Fibroblast of lung (primary cell): ENCODE data around the gene SDK1. TPM values are rescaled to one million over a fixed set of nuclear protein-coding genes. Genes with fewer than 3 reads are reported as not detected.
"Not testable (repeated sequence)": the region's sequence is repeated elsewhere in the genome, so short reads cannot be mapped to it uniquely, and the experiment has no call there.

Source experiments
- DNase-seq, 2 donors: peaks; one replicate each; pipeline versions ENCODE4 v3.0.0 to v3.0.0-alpha.2; 2010; ENCODE audit warnings: low read depth in 2 of 2
- H2AFZ ChIP-seq: 2 replicates; pipeline ENCODE4 v1.5.1; 2012; ENCODE audit warnings: low read length, control low read depth, inconsistent platforms
- H3K27ac ChIP-seq: 2 replicates; pipeline ENCODE4 v1.5.1; 2011; ENCODE audit warnings: low read length, control low read depth; ENCODE audit not compliant: insufficient read depth
- H3K27me3 ChIP-seq: 2 replicates; pipeline ENCODE4 v1.5.1; 2011; ENCODE audit warnings: mild to moderate bottlenecking, low read length; ENCODE audit not compliant: control insufficient read depth, insufficient read depth
- H3K36me3 ChIP-seq: 2 replicates; pipeline ENCODE4 v1.5.1; 2011; ENCODE audit warnings: low read length; ENCODE audit not compliant: control insufficient read depth, insufficient read depth
- H3K4me1 ChIP-seq: 2 replicates; pipeline ENCODE4 v1.5.1; 2011; ENCODE audit warnings: low read length; ENCODE audit not compliant: control insufficient read depth, insufficient read depth; ENCODE audit errors: extremely low read depth
- H3K4me2 ChIP-seq: 2 replicates; pipeline ENCODE4 v1.5.1; 2011; ENCODE audit warnings: low read length, control low read depth; ENCODE audit not compliant: insufficient read depth; ENCODE audit errors: extremely low read depth
- H3K4me3 ChIP-seq, 4 experiments: fragments of 200-600 bp in 1 of 4; sonication (generic) in 1 of 4; replicated peaks in 1 of 4; 2 replicates each; pipeline ENCODE4 v1.5.1; 2011 to 2016; ENCODE audit warnings: low read length in 4 of 4, low read depth in 3 of 4, mild to moderate bottlenecking in 3 of 4, control low read depth in 2 of 4, inconsistent platforms in 1 of 4, mixed read lengths in 1 of 4; ENCODE audit not compliant: insufficient read depth in 1 of 4; ENCODE audit errors: control extremely low read depth in 1 of 4
- H3K79me2 ChIP-seq: 2 replicates; pipeline ENCODE4 v1.5.1; 2012; ENCODE audit warnings: mild to moderate bottlenecking, low read length, inconsistent platforms; ENCODE audit not compliant: control insufficient read depth, insufficient read depth
- H3K9ac ChIP-seq: 2 replicates; pipeline ENCODE4 v1.5.1; 2011; ENCODE audit warnings: mild to moderate bottlenecking, low read length, control low read depth; ENCODE audit not compliant: insufficient read depth
- H3K9me3 ChIP-seq: 2 replicates; pipeline ENCODE4 v1.5.1; 2012; ENCODE audit warnings: low read depth, low read length; ENCODE audit not compliant: control insufficient read depth, insufficient read depth
- H4K20me1 ChIP-seq: 2 replicates; pipeline ENCODE4 v1.5.1; 2011; ENCODE audit warnings: low read length; ENCODE audit not compliant: control insufficient read depth, insufficient read depth; ENCODE audit errors: extremely low read depth
- EZH2 ChIP-seq: IDR thresholded peaks from 2 replicates; pipeline ENCODE4 v1.5.1; 2012; ENCODE audit warnings: low read length, control low read depth, mild to moderate bottlenecking; ENCODE audit errors: missing control alignments
- polyA plus RNA-seq, 2 donors: library from polyadenylated mRNA; depleted of rRNA in 1 of 2; stranded (reverse) in 1 of 2; unstranded in 1 of 2; fragments of >200 nt; gene quantifications; 2 replicates each; pipeline ENCODE4 v1.2.1, GENCODE V29; 2011 to 2012; ENCODE audit warnings: missing spikeins in 1 of 2
- total RNA-seq: library from RNA; depleted of rRNA; stranded (reverse); fragments of >200 nt; gene quantifications from 2 replicates; pipeline ENCODE4 v1.2.1, GENCODE V29; 2014
- TF ChIP-seq, protein P1 (sequence below), 2 donors: IDR thresholded peaks in 1 of 2; conservative IDR thresholded peaks in 1 of 2; 1 replicate in 1 of 2; 2 replicates in 1 of 2; pipeline ENCODE4 v1.5.1; 2011 to 2012; ENCODE audit warnings: low read length in 2 of 2, control low read depth in 1 of 2, inconsistent platforms in 1 of 2, low read depth in 1 of 2, mild to moderate bottlenecking in 1 of 2

The SDK1 gene
- total and polyA plus RNA-seq, 2 donors (not counting 1 experiment from before 2014, with no cell fraction given) = 1.0 to 8.6 TPM

DNA sequence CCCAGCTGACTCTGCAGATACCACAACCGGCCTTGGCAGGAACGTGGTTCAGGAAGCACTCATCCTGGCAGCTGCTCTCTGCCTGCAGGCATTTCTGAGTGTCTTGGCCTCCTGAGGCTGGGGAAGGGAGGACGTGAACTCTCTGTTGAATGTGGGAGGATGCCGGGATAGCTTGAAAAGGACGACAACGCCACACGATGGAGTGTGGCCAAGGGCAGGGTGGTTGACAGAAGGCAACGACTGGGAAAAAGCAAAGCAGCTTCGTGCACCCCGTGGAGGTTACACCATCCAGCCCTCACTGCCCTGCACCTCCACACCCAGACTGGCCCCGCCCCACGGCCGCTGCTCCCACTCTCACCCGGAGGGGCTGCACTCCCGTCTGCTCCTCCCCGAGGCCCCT, 915.0 kb downstream of the SDK1 start:
- no peak for DNase-seq
- Histone ChIP-seq H4K20me1 (no peaks in the 10 kb centered on the region), H3K9me3 (no peaks in the 10 kb centered on the region), H3K9ac (no peak overlapping the region), H3K4me1 (no peaks in the 10 kb centered on the region), H3K4me3 (no peak overlapping the region), H2AFZ (no peak overlapping the region), H3K27ac (no peak overlapping the region), H3K36me3 (no peaks in the 10 kb centered on the region), H3K4me2 (no peak overlapping the region), H3K79me2 (no peaks in the 10 kb centered on the region), H3K27me3 (no peaks in the 10 kb centered on the region)
- TF ChIP-seq, protein P1, sequence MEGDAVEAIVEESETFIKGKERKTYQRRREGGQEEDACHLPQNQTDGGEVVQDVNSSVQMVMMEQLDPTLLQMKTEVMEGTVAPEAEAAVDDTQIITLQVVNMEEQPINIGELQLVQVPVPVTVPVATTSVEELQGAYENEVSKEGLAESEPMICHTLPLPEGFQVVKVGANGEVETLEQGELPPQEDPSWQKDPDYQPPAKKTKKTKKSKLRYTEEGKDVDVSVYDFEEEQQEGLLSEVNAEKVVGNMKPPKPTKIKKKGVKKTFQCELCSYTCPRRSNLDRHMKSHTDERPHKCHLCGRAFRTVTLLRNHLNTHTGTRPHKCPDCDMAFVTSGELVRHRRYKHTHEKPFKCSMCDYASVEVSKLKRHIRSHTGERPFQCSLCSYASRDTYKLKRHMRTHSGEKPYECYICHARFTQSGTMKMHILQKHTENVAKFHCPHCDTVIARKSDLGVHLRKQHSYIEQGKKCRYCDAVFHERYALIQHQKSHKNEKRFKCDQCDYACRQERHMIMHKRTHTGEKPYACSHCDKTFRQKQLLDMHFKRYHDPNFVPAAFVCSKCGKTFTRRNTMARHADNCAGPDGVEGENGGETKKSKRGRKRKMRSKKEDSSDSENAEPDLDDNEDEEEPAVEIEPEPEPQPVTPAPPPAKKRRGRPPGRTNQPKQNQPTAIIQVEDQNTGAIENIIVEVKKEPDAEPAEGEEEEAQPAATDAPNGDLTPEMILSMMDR (conservative IDR thresholded peaks at IDR 0.05 in 1 of 2, IDR thresholded peaks at IDR 0.05 in 1 of 2; ENCODE audit: low read depth in 1 of 2, low read length in 2 of 2) = no peak
- TF ChIP-seq EZH2 = no peak

DNA sequence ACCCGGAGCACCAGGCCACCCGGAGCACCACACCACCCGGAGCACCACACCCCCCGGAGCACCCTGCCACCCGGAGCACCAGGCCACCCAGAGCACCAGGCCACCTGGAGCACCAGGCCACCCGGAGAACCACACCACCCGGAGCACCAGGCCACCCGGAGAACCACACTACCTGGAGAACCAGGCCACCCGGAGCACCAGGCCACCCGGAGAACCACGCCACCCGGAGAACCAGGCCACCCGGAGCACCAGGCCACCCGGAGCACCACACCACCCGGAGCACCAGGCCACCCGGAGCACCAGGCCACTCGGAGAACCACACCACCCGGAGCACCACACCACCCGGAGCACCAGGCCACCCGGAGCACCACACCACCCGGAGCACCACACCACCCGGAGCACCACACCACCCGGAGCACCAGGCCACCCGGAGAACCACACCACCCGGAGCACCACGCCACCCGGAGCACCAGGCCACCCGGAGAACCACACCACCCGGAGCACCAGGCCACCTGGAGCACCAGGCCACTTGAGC, 916.1 kb downstream of the SDK1 start:
- not testable (repeated sequence) for H3K36me3 ChIP-seq, H3K4me3 ChIP-seq, DNase-seq, H3K4me2 ChIP-seq, H3K27ac ChIP-seq, H3K9ac ChIP-seq, H2AFZ ChIP-seq, H3K27me3 ChIP-seq, H4K20me1 ChIP-seq, H3K9me3 ChIP-seq, H3K4me1 ChIP-seq, H3K79me2 ChIP-seq

DNA sequence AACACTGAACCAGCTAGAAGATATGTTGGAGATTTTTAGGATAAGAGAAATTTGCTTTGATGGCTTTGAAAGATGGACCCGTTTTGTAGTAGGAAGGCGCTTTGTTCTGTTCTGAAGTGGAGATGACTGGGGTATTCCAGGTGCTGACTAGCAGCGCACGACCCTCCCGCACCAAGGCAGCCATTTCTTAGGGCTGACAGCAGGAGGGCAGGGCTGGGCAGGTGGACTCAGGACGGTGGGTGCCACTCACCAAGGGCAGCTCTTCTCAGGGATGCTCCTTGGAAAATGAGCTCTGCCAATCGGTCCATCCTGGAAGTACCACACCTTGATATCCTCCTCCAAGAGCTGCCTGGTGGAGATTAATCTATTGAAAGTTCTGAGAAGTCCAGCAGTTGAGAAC, 917.4 kb downstream of the SDK1 start:
- Histone ChIP-seq H3K4me3 (no peak overlapping the region), H3K9me3 (no peaks in the 10 kb centered on the region), H3K79me2 (no peaks in the 10 kb centered on the region), H3K27me3 (no peaks in the 10 kb centered on the region), H3K9ac (no peak overlapping the region), H2AFZ (no peak overlapping the region), H3K36me3 (no peaks in the 10 kb centered on the region), H3K4me1 (no peaks in the 10 kb centered on the region), H3K4me2 (no peak overlapping the region), H4K20me1 (no peaks in the 10 kb centered on the region), H3K27ac (no peak overlapping the region)
- no peak for DNase-seq
- TF ChIP-seq, protein P1 (conservative IDR thresholded peaks at IDR 0.05 in 1 of 2, IDR thresholded peaks at IDR 0.05 in 1 of 2; ENCODE audit: low read depth in 1 of 2, low read length in 2 of 2) = no peak
- TF ChIP-seq EZH2 = no peak
